ENCODE measurements around the gene U2SURP. TPM values are rescaled to one million over a fixed set of nuclear protein-coding genes. Genes with fewer than 3 reads are reported as not detected.

U2SURP gene
- total RNA-seq, 1 experiment from 2014 or later = 168 TPM

GRCh38 chr3:143080196-143080595, 78.8 kb downstream of the U2SURP start:
- Histone ChIP-seq H4K8ac (replicated peaks; ENCODE audit: insufficient read length, low read depth, low read length) (no peak overlapping the region), H2BK12ac (ENCODE audit: insufficient read length, low read depth, low read length) (no peak overlapping the region), H2AK5ac (ENCODE audit: insufficient read length, low read length) (no peak overlapping the region), H3K56ac (ENCODE audit: insufficient read length, low read depth, low read length) (no peak overlapping the region), H3K9ac (ENCODE audit: extremely low read depth, insufficient read length, low read length) (no peak overlapping the region), H2BK120ac (ENCODE audit: low read depth, low read length, poor library complexity, severe bottlenecking) (no peak overlapping the region), H4K91ac (ENCODE audit: insufficient read length, low read depth, low read length) (no peak overlapping the region), H3K23me2 (ENCODE audit: insufficient read length, low read depth, low read length, poor library complexity, severe bottlenecking) (no peaks in the 10 kb centered on the region), H3K23ac (ENCODE audit: insufficient read length, low read depth, low read length) (no peak overlapping the region), H3K4ac (ENCODE audit: low read depth, low read length) (no peak overlapping the region), H3K27me3 (ENCODE audit: insufficient read depth, low read length) (no peaks in the 10 kb centered on the region), H3K79me2 (ENCODE audit: insufficient read depth, low read length) (no peaks in the 10 kb centered on the region), H2AFZ (ENCODE audit: low read length) (no peak overlapping the region), H3K14ac (ENCODE audit: insufficient read depth, low read length) (no peak overlapping the region), H2BK5ac (ENCODE audit: insufficient read length, low read length) (no peak overlapping the region), H2BK15ac (ENCODE audit: low read depth, low read length) (no peak overlapping the region), H3K4me2 (ENCODE audit: insufficient read depth, insufficient read length, low read length) (no peak overlapping the region), H3K27ac (ENCODE audit: insufficient read length, low read depth, low read length) (no peak overlapping the region), H3K79me1 (ENCODE audit: insufficient read depth, low read depth, low read length, poor library complexity, severe bottlenecking) (no peaks in the 10 kb centered on the region), H4K5ac (ENCODE audit: insufficient read length, low read depth, low read length) (no peak overlapping the region), H3K18ac (ENCODE audit: insufficient read length, low read depth, low read length) (no peak overlapping the region), H3K4me1 (ENCODE audit: insufficient read depth, low read length) (no peaks in the 10 kb centered on the region), H4K20me1 (ENCODE audit: control insufficient read depth, insufficient read depth, insufficient read length) (no peaks in the 10 kb centered on the region), H2BK20ac (ENCODE audit: low read depth, low read length, poor library complexity, severe bottlenecking) (no peak overlapping the region), H3T11ph (ENCODE audit: low read length) (no peak overlapping the region), H3K9me3 (ENCODE audit: control insufficient read depth, low read depth, low read length) (no peaks in the 10 kb centered on the region)
- no CpG with 5 or more reads among the region's 5 CpGs for WGBS (ENCODE audit: extremely low coverage, insufficient read length, low lambda C conversion rate)
- DNase-seq = no peak
- Mint-ChIP-seq H3K36me3 (ENCODE audit: insufficient read depth in 1 of 3, low read depth in 3 of 3) (peaks cover 8% of the 10 kb centered on the region in 3 experiments), H3K9me3 (peaks cover 8 to 10% of the 10 kb centered on the region in 2 experiments), H3K27me3 (ENCODE audit: low read depth) (no peaks in the 10 kb centered on the region; the same call in 1 of the 2 replicates), H3K27ac (no peak overlapping the region), H3K4me3 (no peak overlapping the region), H3K4me1 (no peaks in the 10 kb centered on the region)
- TF ChIP-seq CTCF (conservative IDR thresholded peaks at IDR 0.05) = no peak

All from H9 (cell line).